Fibroblast of upper back skin (primary cell): ENCODE results near the gene ZNF396.
A peak's percentile ranks its signal among the peaks of the same experiment; 100 is the strongest.

Source experiments
- DNase-seq: peaks from one replicate; pipeline ENCODE4 v3.0.0-alpha.2; 2013

The ZNF396 gene

GRCh38 chr18:35379421-35379820, 2.3 kb upstream of the ZNF396 start:
- DNase-seq, result no peak

- DNase-seq, result no peak
These were observed 1.4 kb upstream of the ZNF396 start for GRCh38 chr18:35378574-35378896.

- no peak for DNase-seq
These were observed 887 bp upstream of the ZNF396 start for GRCh38 chr18:35377875-35378573.

- no peak for DNase-seq
These were observed 770 bp downstream of the ZNF396 start for GRCh38 chr18:35376393-35376741.

- DNase-seq, result no peak
These were observed 2.4 kb downstream of the ZNF396 start for GRCh38 chr18:35374708-35375107.

GRCh38 chr18:35371412-35372195, 5.5 kb downstream of the ZNF396 start:
- DNase-seq, result peak; percentile 69

DNA sequence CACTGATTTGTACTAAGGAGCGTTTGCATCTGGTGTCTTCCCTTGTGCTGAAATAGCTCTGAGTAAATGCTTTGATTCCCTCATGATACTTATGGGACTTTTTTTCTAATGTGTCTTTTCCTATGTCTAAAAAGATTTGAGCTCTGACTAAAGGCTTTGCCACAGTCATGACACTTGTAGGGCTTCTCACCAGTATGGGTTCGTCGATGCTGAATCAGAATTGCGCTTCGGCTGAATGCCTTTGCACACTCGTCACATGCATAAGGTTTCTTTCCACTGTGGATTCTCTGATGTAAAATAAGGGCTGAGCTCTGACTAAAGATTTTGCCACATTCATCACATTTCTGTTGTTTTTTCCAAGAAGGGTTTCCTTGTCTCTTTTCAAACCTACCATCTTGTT, 8.0 kb downstream of the ZNF396 start:
- DNase-seq, result peak; percentile 18

- no peak for DNase-seq
These were observed 8.5 kb downstream of the ZNF396 start for GRCh38 chr18:35368595-35368994.

- DNase-seq, result no peak
These were observed 14.6 kb downstream of the ZNF396 start for GRCh38 chr18:35362531-35362930.

GRCh38 chr18:35361570-35362321, 15.4 kb downstream of the ZNF396 start:
- no peak for DNase-seq

- peak; percentile 83 for DNase-seq
These were observed 22.0 kb downstream of the ZNF396 start for GRCh38 chr18:35355140-35355618.

- DNase-seq, result no peak
These were observed 24.4 kb downstream of the ZNF396 start for GRCh38 chr18:35352778-35353177.

DNA sequence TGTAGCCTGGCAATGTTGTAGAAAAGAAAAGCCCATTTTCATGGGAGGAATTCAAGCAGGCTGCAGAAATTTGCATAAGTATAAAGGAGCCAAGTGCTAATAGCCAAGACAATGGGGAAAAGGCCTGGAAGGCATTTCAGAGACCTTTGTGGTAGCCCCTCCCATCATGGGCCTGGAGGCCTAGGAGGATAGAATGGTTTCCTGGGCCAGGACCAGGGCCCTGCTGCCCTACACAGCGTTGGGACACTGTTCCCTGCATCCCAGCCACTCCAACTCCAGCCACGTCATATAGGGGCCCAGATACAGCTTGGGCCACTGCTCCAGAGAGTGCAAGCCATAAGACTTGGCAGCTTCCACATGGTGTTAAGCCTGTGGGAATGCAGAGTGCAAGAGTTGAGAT, 24.9 kb downstream of the ZNF396 start:
- no peak for DNase-seq

DNA sequence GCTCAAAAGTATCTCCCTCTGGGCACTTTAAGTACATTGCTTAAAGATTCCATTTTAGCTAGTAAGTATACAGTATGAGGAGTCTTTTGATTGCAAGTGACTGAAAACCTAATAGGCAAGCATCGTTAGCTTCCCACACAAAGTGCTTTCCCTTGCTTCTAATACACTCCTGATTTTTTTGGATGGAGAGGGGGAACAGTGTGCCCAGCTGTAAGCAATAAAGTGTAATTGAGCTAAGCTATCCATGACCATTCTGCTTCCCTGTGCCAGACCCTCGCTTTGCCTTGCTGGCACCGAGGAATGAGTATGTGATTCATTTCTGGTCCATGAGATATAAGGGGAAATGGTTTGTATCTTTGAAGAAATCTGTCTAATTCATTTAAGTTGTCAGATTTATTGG, 29.1 kb downstream of the ZNF396 start:
- no peak for DNase-seq

- no peak for DNase-seq
These were observed 31.2 kb downstream of the ZNF396 start for GRCh38 chr18:35345950-35346349.

DNA sequence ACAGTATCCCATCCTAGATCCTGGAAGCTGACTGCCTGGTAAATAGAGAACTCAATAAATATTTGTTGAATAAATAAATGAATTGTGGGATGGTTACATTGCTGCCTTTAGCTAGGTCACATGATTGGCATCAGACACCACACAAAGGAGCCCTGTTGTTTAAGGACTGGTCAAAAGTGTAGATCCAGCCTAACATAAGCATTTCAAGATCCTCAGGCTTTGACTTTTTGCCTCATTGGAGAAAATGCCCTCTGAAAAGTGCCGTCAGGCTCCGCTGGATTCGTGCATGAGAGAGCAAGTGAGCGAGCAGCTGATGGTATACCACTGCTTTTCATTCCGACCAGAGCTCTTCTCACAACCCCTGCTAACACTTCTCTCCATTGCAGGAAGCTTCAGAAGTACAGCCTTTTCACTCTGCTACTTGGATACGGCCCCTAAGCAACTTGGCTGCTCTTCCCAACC, 31.6 kb downstream of the ZNF396 start:
- no peak for DNase-seq

DNA sequence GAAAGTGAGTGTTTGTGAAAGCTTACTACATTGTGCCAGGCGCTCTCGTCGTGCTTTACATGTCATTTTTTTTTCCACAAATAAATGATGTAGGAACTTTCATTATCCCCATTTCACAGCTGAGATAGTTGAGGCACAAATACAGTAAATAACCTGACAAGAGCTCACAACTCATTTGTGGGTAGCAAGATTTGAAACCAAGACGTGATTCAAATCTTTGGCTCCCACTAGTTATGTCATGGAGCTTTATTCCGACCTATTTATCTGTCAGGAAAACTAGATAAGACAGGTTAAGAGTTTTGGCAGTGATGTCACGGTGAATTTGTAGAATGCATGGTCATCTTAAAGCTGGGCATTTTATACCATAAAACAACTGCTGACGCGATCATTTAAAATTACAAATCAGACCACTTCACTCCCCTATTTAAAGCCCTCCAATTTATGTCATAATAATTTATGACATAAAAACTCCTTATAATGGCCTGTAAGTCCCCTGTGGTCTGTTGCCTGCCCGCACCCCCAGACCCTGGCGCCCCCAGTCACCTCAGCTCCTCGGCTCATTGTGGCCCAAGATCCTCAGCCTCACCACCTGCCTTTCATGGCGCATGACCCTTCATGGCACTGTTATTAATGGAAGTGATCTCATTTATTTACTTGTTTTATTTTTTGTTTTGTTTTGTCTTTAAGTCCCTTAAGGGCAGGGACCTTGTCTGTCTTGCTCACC, 32.2 kb downstream of the ZNF396 start:
- no peak for DNase-seq

DNA sequence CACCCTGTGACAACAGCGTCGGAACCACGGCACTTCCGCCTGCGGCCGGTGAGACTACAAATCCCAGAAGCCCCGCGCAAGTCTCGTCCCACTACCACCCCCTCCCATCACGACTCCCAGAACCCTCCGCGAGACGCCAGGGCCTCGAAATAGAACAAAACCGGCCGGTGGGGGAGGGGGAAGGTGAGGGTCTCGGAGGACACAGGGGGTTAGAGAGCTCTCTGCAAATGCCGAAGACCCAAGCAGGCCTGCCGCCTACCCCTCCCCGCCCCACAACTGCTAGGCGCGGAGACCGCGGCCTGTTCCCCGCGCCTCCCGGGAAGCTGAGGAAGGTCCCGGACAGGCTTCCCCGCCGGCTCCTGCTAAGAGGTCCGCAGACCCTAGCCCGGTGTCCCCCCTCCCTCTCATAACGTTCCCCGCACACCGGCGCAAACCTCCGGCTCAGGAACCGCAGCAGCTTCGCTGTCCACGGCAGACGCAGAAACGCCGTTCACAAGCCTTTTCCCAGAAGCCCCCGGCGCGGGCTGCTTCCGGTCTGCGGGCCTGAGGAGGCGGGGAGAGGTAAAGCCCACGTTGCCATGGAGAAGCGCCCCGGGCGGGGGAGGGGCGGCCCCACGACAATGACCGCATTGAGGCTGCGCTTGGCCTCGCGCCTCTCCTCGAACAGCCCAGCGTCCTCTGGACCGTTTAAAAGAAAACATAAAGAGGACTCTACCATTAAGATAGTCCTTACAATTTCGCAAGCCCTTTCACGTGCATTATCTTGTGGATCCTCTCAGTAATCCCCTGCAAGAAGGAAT, 33.0 kb downstream of the ZNF396 start, which contains the start of gene ZNF24:
Gene ZNF24 (minus strand): TSS at position 485 of the 800 bp plus-strand sequence. CDS start 3,770 bp downstream, outside the sequence.
- peak; percentile 93 for DNase-seq

DNA sequence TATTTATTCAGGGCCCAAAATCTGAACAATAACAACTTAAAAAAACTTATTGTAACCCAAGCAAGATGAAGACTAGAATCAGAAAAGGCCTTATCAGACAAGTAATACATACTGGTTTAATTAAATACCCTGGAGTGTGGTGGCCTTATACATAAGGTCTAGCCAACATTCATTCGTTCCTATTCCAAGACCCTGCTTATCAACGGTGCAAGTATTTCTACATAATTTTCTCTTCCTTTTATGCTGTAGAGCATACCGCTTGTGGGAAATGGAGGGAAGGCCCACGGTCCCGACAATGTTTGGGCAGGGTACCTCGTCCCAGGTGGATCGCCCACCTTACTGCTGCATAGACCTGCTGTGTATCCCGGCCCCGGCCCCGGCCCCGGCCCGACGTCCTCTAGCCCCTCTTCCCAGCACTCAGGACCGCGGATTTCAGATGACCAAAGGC, 33.6 kb downstream of the ZNF396 start:
- no peak for DNase-seq

- DNase-seq, result no peak
These were observed 39.9 kb downstream of the ZNF396 start for GRCh38 chr18:35337286-35337685.

DNA sequence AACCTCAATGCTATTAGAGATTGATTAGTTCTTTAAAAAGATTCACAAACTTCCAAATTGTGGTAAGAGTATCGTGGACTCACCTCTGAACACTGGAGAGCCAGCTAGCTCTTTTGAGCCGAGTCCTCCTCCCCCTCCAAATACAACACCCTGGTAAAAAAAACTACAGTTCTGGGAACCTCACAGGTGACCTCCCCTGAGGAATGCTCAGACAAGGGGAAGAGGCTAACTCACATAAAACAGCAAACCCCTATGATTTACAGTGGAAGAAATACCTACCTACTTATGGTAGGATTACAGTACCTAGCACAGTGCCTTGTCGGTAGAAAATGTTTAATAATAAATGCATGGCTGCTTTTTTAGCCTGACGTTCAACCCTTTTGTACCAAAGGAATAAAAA, 41.3 kb downstream of the ZNF396 start:
- no peak for DNase-seq

GRCh38 chr18:35334821-35335220, 42.3 kb downstream of the ZNF396 start:
- DNase-seq, result peak; percentile 20
